Neural progenitor cell (in vitro differentiated cells): ENCODE results near the gene AGPS. TPM values are rescaled to one million over a fixed set of nuclear protein-coding genes. Genes with fewer than 3 reads are reported as not detected.

Experiments used
- DNase-seq: peaks from one replicate; pipeline ENCODE4 v3.0.0-alpha.2; 2016; ENCODE audit warnings: low spot score
- H2AFZ ChIP-seq: fragments of 200-600 bp; sonication (generic); replicated peaks from 2 replicates; pipeline ENCODE4 v1.6.1; 2016; ENCODE audit warnings: antibody characterized with exemption
- H3F3A ChIP-seq: fragments of 200-600 bp; sonication (generic); 2 replicates; pipeline ENCODE4 v1.6.1; 2016; ENCODE audit warnings: antibody characterized with exemption, low read depth
- H3K27ac ChIP-seq: fragments of 200-600 bp; sonication (generic); 2 replicates; pipeline ENCODE4 v1.5.1; 2016; ENCODE audit warnings: mild to moderate bottlenecking
- H3K27me3 ChIP-seq: fragments of 200-600 bp; sonication (generic); 2 replicates; pipeline ENCODE4 v1.6.1; 2016; ENCODE audit warnings: mild to moderate bottlenecking, moderate library complexity
- H3K36me3 ChIP-seq: fragments of 200-600 bp; sonication (generic); 2 replicates; pipeline ENCODE4 v1.5.1; 2016
- H3K4me1 ChIP-seq: fragments of 200-600 bp; sonication (generic); 2 replicates; pipeline ENCODE4 v1.6.1; 2016; ENCODE audit warnings: mixed run types
- H3K4me2 ChIP-seq: fragments of 200-600 bp; sonication (generic); 2 replicates; pipeline ENCODE4 v1.6.1; 2016
- H3K4me3 ChIP-seq: fragments of 200-600 bp; sonication (generic); 2 replicates; pipeline ENCODE4 v1.5.1; 2016
- H3K79me2 ChIP-seq: fragments of 200-600 bp; sonication (generic); 2 replicates; pipeline ENCODE4 v1.6.1; 2016; ENCODE audit warnings: low read depth
- H3K9ac ChIP-seq: fragments of 200-600 bp; sonication (generic); 2 replicates; pipeline ENCODE4 v1.6.1; 2016
- H3K9me3 ChIP-seq: fragments of 200-600 bp; sonication (generic); 2 replicates; pipeline ENCODE4 v1.5.1; 2016; ENCODE audit warnings: low read depth
- H4K20me1 ChIP-seq: fragments of 200-600 bp; sonication (generic); 2 replicates; pipeline ENCODE4 v1.6.1; 2016; ENCODE audit warnings: low read depth
- H3K27ac Mint-ChIP-seq: 3 replicates; pipeline ENCODE4 v1.8.0; 2021; ENCODE audit warnings: mixed read lengths
- H3K27me3 Mint-ChIP-seq: 2 replicates; pipeline ENCODE4 v1.8.0; 2022; ENCODE audit warnings: low read depth, mild to moderate bottlenecking, inconsistent platforms, moderate library complexity, mixed read lengths; ENCODE audit not compliant: insufficient read depth
- H3K36me3 Mint-ChIP-seq: 3 replicates; pipeline ENCODE4 v1.8.0; 2021; ENCODE audit warnings: mixed read lengths
- H3K4me1 Mint-ChIP-seq: 3 replicates; pipeline ENCODE4 v1.8.0; 2021; ENCODE audit warnings: mixed read lengths
- H3K4me3 Mint-ChIP-seq: 3 replicates; pipeline ENCODE4 v1.8.0; 2021; ENCODE audit warnings: mild to moderate bottlenecking, moderate library complexity, mixed read lengths
- H3K9me3 Mint-ChIP-seq: 3 replicates; pipeline ENCODE4 v1.8.0; 2020; ENCODE audit warnings: mixed read lengths
- EZH2 ChIP-seq: fragments of 200-600 bp; sonication (generic); IDR thresholded peaks from 2 replicates; pipeline ENCODE4 v1.6.1; 2017; ENCODE audit warnings: antibody characterized with exemption, mild to moderate bottlenecking, moderate library complexity
- EZH2phosphoT487 ChIP-seq: fragments of 200-600 bp; sonication (generic); IDR thresholded peaks from 2 replicates; pipeline ENCODE4 v1.6.1; 2017; ENCODE audit warnings: antibody characterized with exemption
- total RNA-seq: library from RNA; depleted of rRNA; stranded (reverse); fragments of >200 nt; gene quantifications from 2 replicates; pipeline ENCODE4 v1.2.3, GENCODE V29; 2015; ENCODE audit warnings: low replicate concordance
- TF ChIP-seq, protein P1 (sequence below): fragments of 200-600 bp; sonication (generic); IDR thresholded peaks from 2 replicates; pipeline ENCODE4 v1.5.1; 2017; ENCODE audit warnings: antibody characterized with exemption, mild to moderate bottlenecking

The AGPS gene
- total RNA-seq, 1 donor from 2014 or later: 63.5 TPM

GRCh38 chr2:177397481-177398289 lies 5.1 kb downstream of the AGPS start:
- H3K4me3 Mint-ChIP-seq: no peak overlapping the region
- Histone ChIP-seq H3K79me2 (peaks cover 99% of the 10 kb centered on the region), H3K4me2 (no peak overlapping the region)

DNA sequence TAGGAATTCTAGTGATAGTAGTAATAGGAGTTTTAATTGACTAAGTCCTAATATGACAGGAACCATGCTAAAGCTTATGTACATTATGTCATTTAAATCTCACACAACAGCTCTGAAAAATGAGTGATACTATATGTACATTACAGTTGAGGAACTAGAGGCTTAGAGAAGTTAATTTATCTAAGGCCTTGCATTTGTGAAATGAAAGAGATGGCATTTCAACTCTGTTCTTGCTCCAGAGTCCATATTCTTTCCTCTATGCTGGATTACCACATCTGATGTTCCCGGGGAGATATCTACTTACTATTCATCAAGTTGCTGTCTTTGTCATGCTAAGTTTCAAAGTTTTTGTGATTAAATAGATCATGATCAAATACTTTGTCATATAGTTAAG lies 5.7 kb downstream of the AGPS start:
- Mint-ChIP-seq H3K27me3 (no peaks in the 10 kb centered on the region), H3K4me1 (peaks cover 14% of the 10 kb centered on the region), H3K36me3 (peaks cover 10% of the 10 kb centered on the region), H3K9me3 (no peaks in the 10 kb centered on the region), H3K27ac (no peak overlapping the region), H3K4me3 (no peak overlapping the region)
- Histone ChIP-seq H3K9me3 (no peaks in the 10 kb centered on the region), H2AFZ (no peak overlapping the region), H3K27ac (no peak overlapping the region), H3K27me3 (no peaks in the 10 kb centered on the region), H3K4me2 (no peak overlapping the region), H4K20me1 (peaks cover 26% of the 10 kb centered on the region), H3K36me3 (no peaks in the 10 kb centered on the region), H3K9ac (no peak overlapping the region), H3K4me1 (peaks cover 12% of the 10 kb centered on the region), H3K4me3 (no peak overlapping the region), H3F3A (no peaks in the 10 kb centered on the region), H3K79me2 (peaks cover 99% of the 10 kb centered on the region)
- no peak for TF ChIP-seq EZH2phosphoT487
- TF ChIP-seq EZH2: no peak
- TF ChIP-seq, protein P1, sequence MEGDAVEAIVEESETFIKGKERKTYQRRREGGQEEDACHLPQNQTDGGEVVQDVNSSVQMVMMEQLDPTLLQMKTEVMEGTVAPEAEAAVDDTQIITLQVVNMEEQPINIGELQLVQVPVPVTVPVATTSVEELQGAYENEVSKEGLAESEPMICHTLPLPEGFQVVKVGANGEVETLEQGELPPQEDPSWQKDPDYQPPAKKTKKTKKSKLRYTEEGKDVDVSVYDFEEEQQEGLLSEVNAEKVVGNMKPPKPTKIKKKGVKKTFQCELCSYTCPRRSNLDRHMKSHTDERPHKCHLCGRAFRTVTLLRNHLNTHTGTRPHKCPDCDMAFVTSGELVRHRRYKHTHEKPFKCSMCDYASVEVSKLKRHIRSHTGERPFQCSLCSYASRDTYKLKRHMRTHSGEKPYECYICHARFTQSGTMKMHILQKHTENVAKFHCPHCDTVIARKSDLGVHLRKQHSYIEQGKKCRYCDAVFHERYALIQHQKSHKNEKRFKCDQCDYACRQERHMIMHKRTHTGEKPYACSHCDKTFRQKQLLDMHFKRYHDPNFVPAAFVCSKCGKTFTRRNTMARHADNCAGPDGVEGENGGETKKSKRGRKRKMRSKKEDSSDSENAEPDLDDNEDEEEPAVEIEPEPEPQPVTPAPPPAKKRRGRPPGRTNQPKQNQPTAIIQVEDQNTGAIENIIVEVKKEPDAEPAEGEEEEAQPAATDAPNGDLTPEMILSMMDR: no peak
- DNase-seq: no peak

More at GRCh38 chr2:177397481-177398289, 5.1 kb downstream of the AGPS start:
- peaks cover 13% of the 10 kb centered on the region for H3K4me1 ChIP-seq
- H3K4me1 Mint-ChIP-seq: peaks cover 18% of the 10 kb centered on the region
- no peak overlapping the region for H3K4me3 ChIP-seq
- no peaks in the 10 kb centered on the region for H3K27me3 Mint-ChIP-seq
- H3K27ac Mint-ChIP-seq: no peak overlapping the region
- no peak overlapping the region for H3K9ac ChIP-seq
- H3F3A ChIP-seq: no peaks in the 10 kb centered on the region
- TF ChIP-seq EZH2 (no peak), EZH2phosphoT487 (no peak)
- TF ChIP-seq, protein P1: no peak
- no peaks in the 10 kb centered on the region for H3K9me3 ChIP-seq
- no peaks in the 10 kb centered on the region for H3K36me3 ChIP-seq
- peaks cover 10% of the 10 kb centered on the region for H3K36me3 Mint-ChIP-seq
- H3K27me3 ChIP-seq: no peaks in the 10 kb centered on the region
- no peak for DNase-seq
- H2AFZ ChIP-seq: no peak overlapping the region
- no peak overlapping the region for H3K27ac ChIP-seq
- peaks cover 26% of the 10 kb centered on the region for H4K20me1 ChIP-seq
- no peaks in the 10 kb centered on the region for H3K9me3 Mint-ChIP-seq

GRCh38 chr2:177398791-177399190 lies 6.2 kb downstream of the AGPS start:
- H3K4me2 ChIP-seq: no peak overlapping the region
- H3K79me2 ChIP-seq: peaks cover 99% of the 10 kb centered on the region
- no peaks in the 10 kb centered on the region for H3K36me3 ChIP-seq
- H3K27me3 ChIP-seq: no peaks in the 10 kb centered on the region
- Mint-ChIP-seq H3K27ac (no peak overlapping the region), H3K9me3 (no peaks in the 10 kb centered on the region), H3K4me1 (peaks cover 9% of the 10 kb centered on the region), H3K27me3 (no peaks in the 10 kb centered on the region), H3K4me3 (no peak overlapping the region), H3K36me3 (peaks cover 10% of the 10 kb centered on the region)
- H4K20me1 ChIP-seq: peaks cover 28% of the 10 kb centered on the region
- H3K4me3 ChIP-seq: no peak overlapping the region
- H2AFZ ChIP-seq: no peak overlapping the region
- H3K9ac ChIP-seq: no peak overlapping the region
- TF ChIP-seq EZH2: no peak
- TF ChIP-seq EZH2phosphoT487: no peak
- TF ChIP-seq, protein P1: no peak
- H3F3A ChIP-seq: no peaks in the 10 kb centered on the region
- DNase-seq: no peak
- H3K9me3 ChIP-seq: no peaks in the 10 kb centered on the region
- no peak overlapping the region for H3K27ac ChIP-seq
- H3K4me1 ChIP-seq: peaks cover 7% of the 10 kb centered on the region
